ENCODE results near the gene SPOUT1.

SPOUT1 gene

DNA sequence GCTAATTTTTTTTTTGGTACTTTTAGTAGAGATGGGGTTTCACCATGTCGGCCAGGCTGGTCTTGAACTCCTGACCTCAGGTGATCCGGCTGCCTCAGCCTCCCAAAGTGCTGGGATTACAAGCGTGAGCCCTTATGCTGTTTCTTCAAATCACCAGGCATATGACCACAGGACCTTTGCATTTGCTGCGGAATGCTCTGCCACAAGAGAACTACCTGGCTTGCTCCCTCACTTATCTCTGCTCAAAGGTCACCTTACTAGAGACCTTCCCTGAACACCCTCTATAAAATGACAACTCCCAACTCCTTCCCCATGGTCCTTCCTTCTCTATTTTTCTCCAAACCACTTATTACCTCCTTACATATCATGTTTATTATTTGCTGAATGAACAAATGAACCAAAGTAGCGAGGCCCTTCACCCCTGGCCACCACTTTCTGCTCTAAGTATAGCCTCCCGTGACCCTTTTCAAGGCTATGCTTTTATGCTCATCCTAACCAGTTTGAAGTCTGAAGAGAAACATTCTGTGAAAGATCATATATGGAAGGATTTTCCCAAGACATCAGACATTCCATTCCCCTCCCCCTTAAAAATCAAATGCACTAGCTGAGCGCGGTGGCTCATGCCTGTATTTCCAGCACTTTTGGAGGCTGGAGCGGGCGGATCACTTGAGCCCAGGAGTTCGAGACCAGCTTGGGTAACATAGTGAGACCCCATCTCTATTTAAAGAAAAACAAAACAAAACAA, 59.1 kb downstream of the SPOUT1 start:
- no peak for DNase-seq
